Measurements from ENCODE around the gene PCNX3. TPM values are rescaled to one million over a fixed set of nuclear protein-coding genes. Genes with fewer than 3 reads are reported as not detected.

PCNX3 gene
- total and polyA plus RNA-seq, 2 of the 4 experiments (the other 2 are of a cell fraction), result 5.6 to 33.2 TPM

- Histone ChIP-seq H2BK5ac (ENCODE audit: low read depth, low read length, poor library complexity, severe bottlenecking) (no peak overlapping the region), H3K4me1 (ENCODE audit: control insufficient read depth, insufficient read depth, low read length) (peaks cover 4% of the 10 kb centered on the region; the same call in 1 of the 2 replicates), H2BK20ac (ENCODE audit: low read depth, low read length) (no peak overlapping the region), H3K4ac (ENCODE audit: low read depth, low read length) (no peak overlapping the region), H3K14ac (replicated peaks; ENCODE audit: low read depth, low read length) (no peak overlapping the region), H3K9me3 (ENCODE audit: control insufficient read depth, insufficient read depth, low read length) (no peaks in the 10 kb centered on the region), H4K8ac (ENCODE audit: low read depth in 2 of 2, low read length in 2 of 2) (no peak overlapping the region), H2AFZ (replicated peaks; ENCODE audit: low read length, poor library complexity) (no peak overlapping the region), H2BK15ac (ENCODE audit: low read depth, low read length) (no peak overlapping the region), H3K27ac (ENCODE audit: insufficient read depth, low read length) (no peak overlapping the region), H2BK120ac (ENCODE audit: low read depth, low read length) (no peak overlapping the region), H3K27me3 (ENCODE audit: control insufficient read depth, insufficient read depth, low read length) (no peaks in the 10 kb centered on the region), H3K79me1 (ENCODE audit: low read depth in 1 of 2, low read length in 2 of 2) (peaks cover 11 to 47% of the 10 kb centered on the region in 2 experiments), H3K4me2 (ENCODE audit: low read depth, low read length) (no peak overlapping the region), H3K9me1 (ENCODE audit: insufficient read depth, low read length) (0 out of 2 replicates have a peak, but pooled peaks cover 1% of the 10 kb centered on the region), H4K20me1 (ENCODE audit: insufficient read depth, low read length) (peaks cover 21% of the 10 kb centered on the region), H3K18ac (ENCODE audit: low read depth, low read length) (no peak overlapping the region), H4K91ac (ENCODE audit: insufficient read depth, low read depth, low read length) (no peak overlapping the region), H2AK5ac (ENCODE audit: low read depth, low read length) (no peak overlapping the region), H3K23ac (ENCODE audit: low read depth, low read length) (no peak overlapping the region), H3K56ac (ENCODE audit: extremely low read depth, insufficient read depth, low read length) (no peak overlapping the region), H4K5ac (ENCODE audit: low read depth, low read length) (no peak overlapping the region), H3K9ac (ENCODE audit: low read depth, low read length) (no peak overlapping the region), H3K4me3 (ENCODE audit: insufficient read depth, low read depth, low read length) (no peak overlapping the region), H3K36me3 (ENCODE audit: control insufficient read depth, insufficient read depth, low read length) (peaks cover 45% of the 10 kb centered on the region), H2AK9ac (replicated peaks; ENCODE audit: low read depth, low read length, poor library complexity) (peak overlapping the region; percentile 34)
- dilution Hi-C loops (cut with HindIII; ENCODE audit: low sequenced_read_pairs, unreplicated experiment) (no loop called here), in situ Hi-C loops (cut with MboI; ENCODE audit: low sequenced_read_pairs) (no loop called here), intact Hi-C loops (cut with micrococcal nuclease) (no loop called here)
- BruUV-seq (replicated peaks), result no TSS peak
- TF ChIP-seq RAD21 (IDR thresholded peaks at IDR 0.05; ENCODE audit: low read length), result no peak
- TF ChIP-seq SMC3 (IDR thresholded peaks at IDR 0.05; ENCODE audit: low read depth, low read length), result no peak
- TF ChIP-seq NFE2L2 (IDR thresholded peaks at IDR 0.05; ENCODE audit: low read depth, low read length), result no peak
- TF ChIP-seq POLR2A (IDR thresholded peaks at IDR 0.05; ENCODE audit: low read depth, low read length), result no peak
- TF ChIP-seq CHD1 (IDR thresholded peaks at IDR 0.05; ENCODE audit: low read depth, low read length), result no peak
- TF ChIP-seq, protein P1, sequence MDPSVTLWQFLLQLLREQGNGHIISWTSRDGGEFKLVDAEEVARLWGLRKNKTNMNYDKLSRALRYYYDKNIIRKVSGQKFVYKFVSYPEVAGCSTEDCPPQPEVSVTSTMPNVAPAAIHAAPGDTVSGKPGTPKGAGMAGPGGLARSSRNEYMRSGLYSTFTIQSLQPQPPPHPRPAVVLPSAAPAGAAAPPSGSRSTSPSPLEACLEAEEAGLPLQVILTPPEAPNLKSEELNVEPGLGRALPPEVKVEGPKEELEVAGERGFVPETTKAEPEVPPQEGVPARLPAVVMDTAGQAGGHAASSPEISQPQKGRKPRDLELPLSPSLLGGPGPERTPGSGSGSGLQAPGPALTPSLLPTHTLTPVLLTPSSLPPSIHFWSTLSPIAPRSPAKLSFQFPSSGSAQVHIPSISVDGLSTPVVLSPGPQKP (IDR thresholded peaks at IDR 0.05; ENCODE audit: borderline replicate concordance, low read depth, low read length), result no peak
- TF ChIP-seq BHLHE40 (IDR thresholded peaks at IDR 0.05; ENCODE audit: low read depth, low read length), result no peak
- no peak for TF ChIP-seq CEBPB (IDR thresholded peaks at IDR 0.05; ENCODE audit: low read depth, low read length)
- TF ChIP-seq CTCF (conservative IDR thresholded peaks at IDR 0.05; ENCODE audit: low read depth, low read length), result no peak
- no peak for TF ChIP-seq MAZ (IDR thresholded peaks at IDR 0.05; ENCODE audit: borderline replicate concordance, low read depth, low read length)
- no peak for TF ChIP-seq RFX5 (IDR thresholded peaks at IDR 0.05; ENCODE audit: low read depth, low read length)
- TF ChIP-seq MXI1 (IDR thresholded peaks at IDR 0.05; ENCODE audit: borderline replicate concordance, low read depth, low read length), result no peak
- no peak for TF ChIP-seq USF2 (IDR thresholded peaks at IDR 0.05; ENCODE audit: low read depth, low read length)
- no peak for TF ChIP-seq FOS (IDR thresholded peaks at IDR 0.05; ENCODE audit: low read depth, low read length)
- 91% methylated on average over 19 of the region's 33 CpGs; no CpG with 5 or more reads in 1 of the 2 experiments for WGBS, 2 experiments (ENCODE audit: extremely low coverage in 2 of 2, insufficient read length in 1 of 2)
- DNase-seq (no peak), ATAC-seq (ENCODE audit: low read depth) (no peak)
- ChIA-PET POLR2A (ENCODE audit: unreplicated experiment) (no interaction called here), CTCF (no interaction called here)
Measured at GRCh38 chr11:65617990-65618751, 2.6 kb downstream of the PCNX3 start.
